ENCODE results near the gene STEAP1B. TPM values are rescaled to one million over a fixed set of nuclear protein-coding genes. Genes with fewer than 3 reads are reported as not detected.
A peak's percentile ranks its signal among the peaks of the same experiment; 100 is the strongest.
"Not testable (repeated sequence)": the region's sequence is repeated elsewhere in the genome, so short reads cannot be mapped to it uniquely, and the experiment has no call there.

Gene STEAP1B
- total RNA-seq, 2 experiments from 2014 or later: not detected

- H3K4me1 Mint-ChIP-seq (ENCODE audit: low read depth); intact Hi-C loops (cut with micrococcal nuclease); H3K27ac Mint-ChIP-seq; H3K4me3 Mint-ChIP-seq; H3K36me3 Mint-ChIP-seq; H3K9me3 Mint-ChIP-seq; POLR2A ChIA-PET; CTCF ChIA-PET: not testable (repeated sequence)
- DNase-seq: peak; percentile 24
- H3K27me3 Mint-ChIP-seq: peaks cover 20% of the 10 kb centered on the region
Measured at GRCh38 chr7:22523478-22524352, 23.7 kb upstream of the STEAP1B start.

- POLR2A ChIA-PET; DNase-seq; H3K4me3 Mint-ChIP-seq; H3K4me1 Mint-ChIP-seq (ENCODE audit: low read depth); H3K9me3 Mint-ChIP-seq; H3K27ac Mint-ChIP-seq; H3K36me3 Mint-ChIP-seq; intact Hi-C loops (cut with micrococcal nuclease); CTCF ChIA-PET: not testable (repeated sequence)
- peaks cover 16% of the 10 kb centered on the region for H3K27me3 Mint-ChIP-seq
Measured at GRCh38 chr7:22519560-22519959, 19.6 kb upstream of the STEAP1B start.

- H3K36me3 Mint-ChIP-seq; H3K4me1 Mint-ChIP-seq (ENCODE audit: low read depth); POLR2A ChIA-PET; H3K4me3 Mint-ChIP-seq; DNase-seq; CTCF ChIA-PET; H3K9me3 Mint-ChIP-seq; H3K27ac Mint-ChIP-seq; intact Hi-C loops (cut with micrococcal nuclease): not testable (repeated sequence)
- H3K27me3 Mint-ChIP-seq: peaks cover 11% of the 10 kb centered on the region
Measured at GRCh38 chr7:22516950-22517349, 17.0 kb upstream of the STEAP1B start.

GRCh38 chr7:22514963-22515362 lies 15.0 kb upstream of the STEAP1B start:
- DNase-seq; H3K4me1 Mint-ChIP-seq (ENCODE audit: low read depth); H3K36me3 Mint-ChIP-seq; H3K27me3 Mint-ChIP-seq; CTCF ChIA-PET; H3K9me3 Mint-ChIP-seq; H3K4me3 Mint-ChIP-seq; H3K27ac Mint-ChIP-seq; POLR2A ChIA-PET; intact Hi-C loops (cut with micrococcal nuclease): not testable (repeated sequence)

- H3K4me3 Mint-ChIP-seq; POLR2A ChIA-PET; H3K9me3 Mint-ChIP-seq; H3K27ac Mint-ChIP-seq; DNase-seq; intact Hi-C loops (cut with micrococcal nuclease); H3K4me1 Mint-ChIP-seq (ENCODE audit: low read depth); H3K27me3 Mint-ChIP-seq; H3K36me3 Mint-ChIP-seq: not testable (repeated sequence)
- CTCF ChIA-PET: interaction anchor here (1.6 kb wide), 1 partner anchor 398 kb away, joined by 3 read pairs; no protein-coding TSS in a partner anchor
Measured at GRCh38 chr7:22507320-22507719, 7.3 kb upstream of the STEAP1B start.

- H3K27ac Mint-ChIP-seq; H3K27me3 Mint-ChIP-seq; H3K9me3 Mint-ChIP-seq; intact Hi-C loops (cut with micrococcal nuclease); H3K36me3 Mint-ChIP-seq; H3K4me3 Mint-ChIP-seq; POLR2A ChIA-PET; DNase-seq; H3K4me1 Mint-ChIP-seq (ENCODE audit: low read depth); CTCF ChIA-PET: not testable (repeated sequence)
Measured at GRCh38 chr7:22506316-22507020, 6.5 kb upstream of the STEAP1B start.

GRCh38 chr7:22504519-22504918 lies 4.5 kb upstream of the STEAP1B start:
- POLR2A ChIA-PET; H3K27me3 Mint-ChIP-seq; H3K4me1 Mint-ChIP-seq (ENCODE audit: low read depth); H3K4me3 Mint-ChIP-seq; H3K9me3 Mint-ChIP-seq; H3K36me3 Mint-ChIP-seq; H3K27ac Mint-ChIP-seq; DNase-seq; CTCF ChIA-PET; intact Hi-C loops (cut with micrococcal nuclease): not testable (repeated sequence)

GRCh38 chr7:22502104-22502503 lies 2.1 kb upstream of the STEAP1B start:
- POLR2A ChIA-PET; intact Hi-C loops (cut with micrococcal nuclease); H3K27ac Mint-ChIP-seq; H3K36me3 Mint-ChIP-seq; H3K4me3 Mint-ChIP-seq; H3K9me3 Mint-ChIP-seq; DNase-seq; H3K4me1 Mint-ChIP-seq (ENCODE audit: low read depth): not testable (repeated sequence)
- H3K27me3 Mint-ChIP-seq: peaks cover 20% of the 10 kb centered on the region
- CTCF ChIA-PET: interaction anchor here (0.6 to 1.4 kb wide), 2 partner anchors 392 to 396 kb away, joined by 4 to 7 read pairs; no protein-coding TSS in a partner anchor

- peaks cover 20% of the 10 kb centered on the region for H3K27me3 Mint-ChIP-seq
- intact Hi-C loops (cut with micrococcal nuclease): loop anchor here (2.0 kb wide), 1 partner anchor 391 kb away; no protein-coding TSS in a partner anchor
- POLR2A ChIA-PET: not testable (repeated sequence)
Measured at GRCh38 chr7:22501336-22501735, 1.3 kb upstream of the STEAP1B start.

GRCh38 chr7:22499044-22499443 lies 944 bp downstream of the STEAP1B start:
- no peaks in the 10 kb centered on the region for H3K36me3 Mint-ChIP-seq
- H3K9me3 Mint-ChIP-seq: no peaks in the 10 kb centered on the region
- no peak overlapping the region for H3K27ac Mint-ChIP-seq
- peaks cover 19% of the 10 kb centered on the region for H3K27me3 Mint-ChIP-seq
- ChIA-PET CTCF (no interaction called here), POLR2A (no interaction called here)
- H3K4me3 Mint-ChIP-seq: no peak overlapping the region
- peaks cover 3% of the 10 kb centered on the region for H3K4me1 Mint-ChIP-seq (ENCODE audit: low read depth)
- intact Hi-C loops (cut with micrococcal nuclease): no loop called here
- DNase-seq: no peak

More at GRCh38 chr7:22501336-22501735, 1.3 kb upstream of the STEAP1B start:
- CTCF ChIA-PET: interaction anchor here (0.7 to 1.9 kb wide), 3 partner anchors 391 to 398 kb away, joined by 3 to 17 read pairs (median 7); no protein-coding TSS in a partner anchor
- H3K4me3 Mint-ChIP-seq; DNase-seq; H3K36me3 Mint-ChIP-seq; H3K4me1 Mint-ChIP-seq (ENCODE audit: low read depth); H3K27ac Mint-ChIP-seq; H3K9me3 Mint-ChIP-seq: not testable (repeated sequence)

- H3K4me3 Mint-ChIP-seq; H3K4me1 Mint-ChIP-seq (ENCODE audit: low read depth); H3K36me3 Mint-ChIP-seq; H3K27ac Mint-ChIP-seq; DNase-seq; CTCF ChIA-PET; H3K9me3 Mint-ChIP-seq; POLR2A ChIA-PET; intact Hi-C loops (cut with micrococcal nuclease): not testable (repeated sequence)
- H3K27me3 Mint-ChIP-seq: peaks cover 19% of the 10 kb centered on the region
Measured at GRCh38 chr7:22496912-22497311, 3.1 kb downstream of the STEAP1B start.

- peaks cover 19% of the 10 kb centered on the region for H3K27me3 Mint-ChIP-seq
- H3K27ac Mint-ChIP-seq; H3K4me3 Mint-ChIP-seq; intact Hi-C loops (cut with micrococcal nuclease); POLR2A ChIA-PET; DNase-seq; H3K4me1 Mint-ChIP-seq (ENCODE audit: low read depth); H3K36me3 Mint-ChIP-seq; H3K9me3 Mint-ChIP-seq: not testable (repeated sequence)
- CTCF ChIA-PET: interaction anchor here (1.4 kb wide), 2 partner anchors 387 to 393 kb away, joined by 3 to 8 read pairs; no protein-coding TSS in a partner anchor
Measured at GRCh38 chr7:22496296-22496888, 3.6 kb downstream of the STEAP1B start.
